RCC 7860 (cell line): ENCODE data around the gene C1S.
"Not testable (repeated sequence)": the region's sequence is repeated elsewhere in the genome, so short reads cannot be mapped to it uniquely, and the experiment has no call there.

Experiments
- DNase-seq: peaks from one replicate; pipeline ENCODE4 v3.0.0-alpha.2; 2015; ENCODE audit warnings: low spot score
- FAIRE-seq: peaks from 2 replicates; lab custom pipeline; 2012; peaks lifted over from hg19 to GRCh38; lab: Jason Lieb, UNC

Gene C1S

GRCh38 chr12:7101047-7101693 lies 40.7 kb downstream of the C1S start:
- no peak for DNase-seq
- no peak for FAIRE-seq

- no peak for FAIRE-seq
- DNase-seq: no peak
These were observed 41.2 kb downstream of the C1S start for GRCh38 chr12:7101694-7102131.

GRCh38 chr12:7102582-7102981 lies 42.1 kb downstream of the C1S start:
- FAIRE-seq: no peak

GRCh38 chr12:7103837-7104584 lies 43.5 kb downstream of the C1S start:
- FAIRE-seq: no peak

More at GRCh38 chr12:7102582-7102981, 42.1 kb downstream of the C1S start:
- no peak for DNase-seq

DNA sequence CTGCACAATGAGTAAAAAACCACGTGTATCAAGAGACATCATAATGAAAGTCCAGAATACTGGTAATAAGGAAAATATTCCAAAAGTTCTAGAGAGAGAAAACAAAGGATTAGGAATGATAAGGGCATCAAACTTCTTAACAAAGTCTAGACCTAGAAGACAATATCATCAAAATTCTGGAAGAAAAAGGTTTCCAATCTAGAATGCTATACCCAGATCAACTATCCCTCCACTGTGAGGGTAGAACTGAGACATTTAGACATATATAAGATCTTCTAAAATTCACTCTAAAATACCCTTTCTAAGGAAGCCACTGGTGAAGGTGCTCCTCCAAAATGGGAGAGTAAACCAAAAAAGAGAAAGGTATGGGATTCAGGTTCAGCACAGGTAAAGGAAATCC lies 45.6 kb downstream of the C1S start:
- FAIRE-seq (no peak), DNase-seq (no peak)

More at GRCh38 chr12:7103837-7104584, 43.5 kb downstream of the C1S start:
- no peak for DNase-seq

GRCh38 chr12:7107181-7107580 lies 46.7 kb downstream of the C1S start:
- DNase-seq, FAIRE-seq: not testable (repeated sequence)

- DNase-seq (no peak), FAIRE-seq (no peak)
These were observed 47.1 kb downstream of the C1S start for GRCh38 chr12:7107636-7108002.

DNA sequence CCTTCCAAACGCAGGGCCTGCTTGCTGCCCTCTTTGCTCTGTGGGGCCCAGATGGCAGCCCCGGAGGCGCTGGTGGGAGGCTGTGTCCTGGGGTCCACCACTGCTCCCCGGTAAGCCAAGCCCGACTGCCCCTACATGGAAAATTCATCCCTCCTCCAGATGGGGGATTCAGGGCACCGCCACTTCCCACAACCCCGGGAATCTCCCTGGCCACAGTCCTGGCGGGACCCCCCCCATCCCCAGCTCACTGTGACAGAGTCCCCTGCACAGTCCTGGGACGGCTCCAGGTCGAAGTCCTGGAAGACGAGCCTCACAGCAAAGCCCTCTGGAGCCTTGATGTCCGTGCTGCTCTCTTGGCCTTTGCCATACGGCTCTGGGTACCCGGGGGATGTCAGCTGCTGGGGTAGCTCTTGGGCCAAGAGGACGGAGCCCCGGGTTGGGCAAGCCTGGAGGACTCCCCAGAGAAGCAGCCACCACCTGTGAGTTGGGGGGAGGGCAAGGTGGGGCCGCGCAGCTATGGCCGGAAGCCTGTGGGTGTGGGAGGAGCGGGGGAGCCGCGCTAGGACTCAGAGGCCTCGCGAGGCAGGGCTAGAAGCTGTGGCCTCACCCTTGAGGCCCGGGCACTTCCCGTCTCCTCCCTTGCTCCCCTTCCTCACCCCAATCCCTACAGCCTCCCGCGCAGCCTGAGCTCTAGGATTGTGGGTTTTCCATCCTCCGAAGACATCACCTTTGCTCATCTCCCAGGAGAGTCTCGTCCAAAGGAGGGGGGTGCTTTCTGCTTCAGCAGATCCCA lies 47.7 kb downstream of the C1S start:
- FAIRE-seq (no peak), DNase-seq (peak; percentile 61)

- FAIRE-seq (no peak), DNase-seq (peak; percentile 61)
These were observed 48.5 kb downstream of the C1S start, which contains the start of gene C1RL for GRCh38 chr12:7108796-7109571. C1RL (minus strand) TSS chr12:7109214; CDS start chr12:7109180, 34 bp downstream.

GRCh38 chr12:7109572-7109920 lies 49.0 kb downstream of the C1S start:
- no peak for FAIRE-seq

DNA sequence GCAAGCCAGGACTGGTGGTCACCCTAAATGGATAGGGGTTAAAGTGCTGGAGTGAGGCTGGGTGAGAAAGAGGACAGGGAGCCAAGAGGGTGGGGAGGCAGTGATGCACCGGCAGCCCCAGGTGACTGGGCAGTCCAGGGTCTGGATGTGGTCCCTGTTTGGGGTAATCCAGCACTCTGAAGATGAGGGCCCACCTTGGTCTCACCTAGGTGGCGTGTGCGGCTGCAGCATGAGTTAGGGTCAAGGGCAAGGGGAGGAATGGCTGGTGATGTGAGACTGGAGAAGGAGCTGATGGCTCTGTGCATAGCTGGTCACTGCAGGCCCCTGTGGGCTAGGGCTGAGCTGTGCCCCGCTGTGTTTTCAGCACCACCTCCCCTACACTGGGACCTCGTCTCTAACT lies 50.1 kb downstream of the C1S start:
- DNase-seq (no peak), FAIRE-seq (no peak)

More at GRCh38 chr12:7109572-7109920, 49.0 kb downstream of the C1S start:
- no peak for DNase-seq

DNA sequence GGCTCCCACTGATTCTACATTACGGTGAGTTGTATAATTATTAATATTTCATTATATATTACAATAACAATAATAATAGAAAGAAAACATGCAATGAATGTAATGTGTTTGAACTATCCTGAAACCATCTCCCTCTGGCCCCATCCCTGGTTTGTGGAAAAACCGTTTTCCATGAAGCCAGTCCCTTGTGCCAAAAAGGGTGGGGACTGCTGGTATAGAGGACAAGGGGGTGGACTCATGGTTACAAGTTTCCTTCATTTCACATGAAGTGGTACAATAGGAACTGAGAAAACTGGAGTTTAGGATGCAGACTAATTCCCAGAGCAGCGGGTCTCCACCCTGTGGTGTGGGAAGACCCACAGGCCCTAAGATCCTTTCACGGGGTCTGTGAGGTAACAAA lies 51.5 kb downstream of the C1S start:
- FAIRE-seq (no peak), DNase-seq (no peak)

DNA sequence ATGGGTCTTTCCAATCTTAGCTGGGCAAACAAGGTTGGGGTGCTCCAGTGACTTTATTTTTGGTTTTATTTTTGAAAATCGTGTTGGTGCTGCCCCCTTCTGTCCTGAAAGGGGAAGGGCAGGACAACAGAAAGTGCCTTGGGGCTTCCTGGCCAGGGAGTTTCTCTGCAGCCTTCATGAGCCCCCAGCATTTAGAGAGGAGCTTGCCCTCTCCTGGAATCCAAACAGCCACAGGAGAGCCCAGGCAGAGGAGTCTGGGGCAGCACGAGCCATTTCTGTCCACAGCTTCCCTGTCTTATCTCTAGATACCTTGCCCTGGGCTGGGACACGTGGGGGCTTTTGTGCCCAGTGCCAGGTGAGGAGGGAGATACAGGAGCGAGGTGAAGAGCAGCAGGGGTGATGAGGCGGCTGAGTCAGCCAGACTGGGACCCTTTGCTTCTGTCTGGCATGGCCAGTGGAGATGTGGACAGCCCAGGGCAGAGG lies 52.9 kb downstream of the C1S start:
- FAIRE-seq (no peak), DNase-seq (peak; percentile 7)

DNA sequence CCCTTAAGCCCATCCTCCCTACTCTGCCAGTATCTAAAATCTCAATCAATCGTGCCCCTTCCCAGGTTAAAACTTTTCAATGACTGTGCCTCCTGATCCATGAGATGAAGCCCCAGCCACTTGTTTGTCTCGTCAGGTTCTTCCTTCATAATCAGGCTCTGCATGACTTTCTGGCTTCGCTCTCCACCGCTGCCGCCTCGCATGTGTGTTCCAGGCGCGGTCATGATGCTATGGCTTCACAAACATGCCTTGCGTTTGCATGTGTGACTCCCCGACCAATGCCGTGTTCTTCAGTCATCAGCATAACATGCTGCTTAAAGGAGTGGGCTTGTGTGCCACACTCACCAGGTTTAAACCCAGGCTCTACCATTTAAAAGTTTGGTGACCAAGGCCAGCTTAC lies 53.5 kb downstream of the C1S start:
- FAIRE-seq (no peak), DNase-seq (no peak)

- DNase-seq: no peak
- FAIRE-seq: no peak
These were observed 54.3 kb downstream of the C1S start for GRCh38 chr12:7114851-7115250.

GRCh38 chr12:7116196-7116595 lies 55.7 kb downstream of the C1S start:
- DNase-seq: no peak
- no peak for FAIRE-seq

DNA sequence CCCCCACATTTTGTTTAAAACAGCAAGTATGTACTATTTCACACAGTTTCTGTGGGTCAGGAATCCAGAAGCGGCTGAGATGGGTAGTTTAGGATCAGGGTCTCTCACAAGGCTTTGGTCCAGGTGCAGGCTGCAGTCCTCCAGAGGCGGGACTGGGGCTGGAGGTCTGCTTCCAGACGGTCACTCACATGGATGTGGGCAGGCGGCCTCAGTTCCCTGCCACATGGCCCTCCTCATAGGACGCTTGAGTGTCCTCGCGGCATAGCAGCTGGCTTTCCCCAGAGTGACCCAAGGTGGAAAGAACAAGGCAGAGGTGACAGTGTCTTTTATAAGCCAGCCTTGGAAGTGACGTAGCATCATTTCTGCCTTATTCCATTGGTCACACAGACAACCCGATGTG lies 56.4 kb downstream of the C1S start:
- no peak for FAIRE-seq
- DNase-seq: no peak

DNA sequence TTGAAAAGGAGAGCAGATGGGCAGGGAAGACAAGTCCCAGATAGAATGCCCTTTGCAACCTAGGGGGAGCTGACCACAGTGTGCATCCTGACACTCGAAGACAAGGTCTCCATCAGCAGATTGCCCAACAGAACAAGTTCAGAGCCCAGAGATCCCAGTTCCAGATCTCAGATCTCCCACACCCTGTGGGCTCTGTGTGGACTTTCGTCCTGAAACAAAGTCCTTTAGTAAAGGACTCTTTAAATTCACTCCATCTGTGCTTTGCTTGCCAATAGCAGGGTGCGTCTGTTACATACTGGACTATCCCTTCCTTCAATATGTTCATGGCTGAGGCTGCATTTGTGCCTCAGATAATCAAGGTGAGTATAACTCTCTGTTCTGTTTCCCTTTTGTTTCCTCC lies 57.2 kb downstream of the C1S start:
- DNase-seq (no peak), FAIRE-seq (no peak)

- FAIRE-seq: no peak
- DNase-seq: no peak
These were observed 58.4 kb downstream of the C1S start for GRCh38 chr12:7118881-7119280.

DNA sequence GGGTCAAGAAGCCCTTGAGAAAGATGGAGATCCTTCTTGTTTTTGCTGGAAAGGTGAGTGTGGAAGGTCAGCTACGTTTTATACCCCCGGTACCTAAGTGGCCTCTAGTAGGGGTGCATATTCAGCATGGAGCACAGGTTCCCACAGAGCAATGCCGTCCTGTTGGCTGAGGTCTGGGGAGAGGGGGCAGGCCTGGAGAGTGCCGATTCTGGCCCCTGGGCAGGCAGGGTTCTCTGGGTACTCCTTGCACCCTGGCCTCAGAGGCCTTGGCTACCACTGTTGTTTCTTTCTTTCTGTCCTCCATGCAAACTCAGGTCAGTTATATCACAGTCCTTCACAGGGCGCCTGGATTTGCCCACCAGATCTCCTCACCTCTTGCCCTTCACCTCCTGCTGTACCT lies 59.6 kb downstream of the C1S start:
- no peak for FAIRE-seq
- no peak for DNase-seq
